IMR-90 (cell line): ENCODE measurements around the gene DPYD. TPM values are rescaled to one million over a fixed set of nuclear protein-coding genes. Genes with fewer than 3 reads are reported as not detected.

Source experiments
- ATAC-seq: fragments of 200-7000 bp; cut with Tn5 transposase; 2 replicates; pipeline ENCODE4 v1.9.1; 2020; ENCODE audit warnings: low read depth, mild to moderate bottlenecking, moderate library complexity
- BruUV-seq: library from RNA; stranded (reverse); fragments of 400-500 nt; replicated peaks from 2 replicates; lab custom pipeline; 2021; lab: Mats Ljungman, UMichigan
- CTCF ChIA-PET: fragments of 300-600 bp; formaldehyde crosslinking; extraction: SDS; loops from one replicate; lab custom pipeline; 2021; ENCODE audit warnings: antibody characterized with exemption; lab: Yijun Ruan, JAX
- POLR2A ChIA-PET: fragments of 300-600 bp; sonication (Branson Sonifier 250); formaldehyde crosslinking; loops from one replicate; lab custom pipeline; 2022; ENCODE audit warnings: antibody characterized with exemption; ENCODE audit not compliant: unreplicated experiment; lab: Charles Lee
- DNase-seq: peaks from one replicate; pipeline ENCODE4 v3.0.0; 2013
- H2AFZ ChIP-seq: replicated peaks from 2 replicates; pipeline ENCODE3; 2013; ENCODE audit warnings: low read length, mild to moderate bottlenecking; ENCODE audit not compliant: poor library complexity
- H2AK5ac ChIP-seq: 2 replicates; pipeline ENCODE4 v1.6.1; 2013; ENCODE audit warnings: low read depth, low read length, inconsistent platforms
- H2AK9ac ChIP-seq: replicated peaks from 2 replicates; pipeline ENCODE3; 2013; ENCODE audit warnings: mild to moderate bottlenecking, low read depth, low read length, moderate library complexity; ENCODE audit not compliant: poor library complexity
- H2BK120ac ChIP-seq: 2 replicates; pipeline ENCODE4 v1.6.1; 2013; ENCODE audit warnings: low read depth, low read length, inconsistent platforms
- H2BK15ac ChIP-seq: 3 replicates; pipeline ENCODE4 v1.6.1; 2013; ENCODE audit warnings: low read depth, low read length, inconsistent platforms
- H2BK20ac ChIP-seq: 2 replicates; pipeline ENCODE4 v1.6.1; 2013; ENCODE audit warnings: low read depth, mild to moderate bottlenecking, inconsistent platforms, low read length, moderate library complexity
- H2BK5ac ChIP-seq: 2 replicates; pipeline ENCODE4 v1.6.1; 2013; ENCODE audit warnings: mild to moderate bottlenecking, low read depth, low read length, inconsistent platforms; ENCODE audit not compliant: poor library complexity, severe bottlenecking
- H3K14ac ChIP-seq: replicated peaks from 2 replicates; pipeline ENCODE4 v1.6.1; 2013; ENCODE audit warnings: low read depth, low read length, inconsistent platforms
- H3K18ac ChIP-seq: 2 replicates; pipeline ENCODE4 v1.6.1; 2013; ENCODE audit warnings: low read depth, low read length, control low read depth
- H3K23ac ChIP-seq: 2 replicates; pipeline ENCODE4 v1.6.1; 2013; ENCODE audit warnings: low read depth, low read length, inconsistent platforms
- H3K27ac ChIP-seq: 2 replicates; pipeline ENCODE4 v1.5.1; 2013; ENCODE audit warnings: mild to moderate bottlenecking, control low read depth, low read length; ENCODE audit not compliant: insufficient read depth
- H3K27me3 ChIP-seq: 2 replicates; pipeline ENCODE4 v1.6.1; 2013; ENCODE audit warnings: low read length; ENCODE audit not compliant: control insufficient read depth, insufficient read depth
- H3K36me3 ChIP-seq: 2 replicates; pipeline ENCODE4 v1.6.1; 2013; ENCODE audit warnings: low read length, mixed read lengths; ENCODE audit not compliant: control insufficient read depth, insufficient read depth
- H3K4ac ChIP-seq: 2 replicates; pipeline ENCODE4 v1.6.1; 2013; ENCODE audit warnings: low read depth, low read length, inconsistent platforms
- H3K4me1 ChIP-seq: 2 replicates; pipeline ENCODE4 v1.6.1; 2013; ENCODE audit warnings: low read length, mixed read lengths; ENCODE audit not compliant: control insufficient read depth, insufficient read depth
- H3K4me2 ChIP-seq: 2 replicates; pipeline ENCODE4 v1.6.1; 2013; ENCODE audit warnings: low read depth, mild to moderate bottlenecking, control low read depth, low read length, moderate library complexity
- H3K4me3 ChIP-seq: 2 replicates; pipeline ENCODE4 v1.5.1; 2013; ENCODE audit warnings: low read depth, mild to moderate bottlenecking, control low read depth, low read length, moderate library complexity; ENCODE audit not compliant: insufficient read depth
- H3K56ac ChIP-seq: 2 replicates; pipeline ENCODE4 v1.6.1; 2013; ENCODE audit warnings: low read length, inconsistent platforms; ENCODE audit not compliant: insufficient read depth; ENCODE audit errors: extremely low read depth
- H3K79me1 ChIP-seq, 2 experiments: 2 replicates each; pipeline ENCODE4 v1.6.1; 2013; ENCODE audit warnings: low read length in 2 of 2, inconsistent platforms in 1 of 2, low read depth in 1 of 2
- H3K9ac ChIP-seq: 2 replicates; pipeline ENCODE4 v1.6.1; 2013; ENCODE audit warnings: low read depth, low read length, control low read depth
- H3K9me1 ChIP-seq: 2 replicates; pipeline ENCODE4 v1.6.1; 2013; ENCODE audit warnings: low read length, inconsistent platforms; ENCODE audit not compliant: insufficient read depth
- H3K9me3 ChIP-seq: 2 replicates; pipeline ENCODE4 v1.6.1; 2013; ENCODE audit warnings: low read length; ENCODE audit not compliant: control insufficient read depth, insufficient read depth
- H4K20me1 ChIP-seq: 2 replicates; pipeline ENCODE4 v1.6.1; 2013; ENCODE audit warnings: low read length, inconsistent platforms; ENCODE audit not compliant: insufficient read depth
- H4K5ac ChIP-seq: 2 replicates; pipeline ENCODE4 v1.6.1; 2013; ENCODE audit warnings: mild to moderate bottlenecking, low read depth, low read length, control low read depth
- H4K8ac ChIP-seq, 2 experiments: 2 replicates each; pipeline ENCODE4 v1.6.1; 2013; ENCODE audit warnings: low read depth in 2 of 2, low read length in 2 of 2, control low read depth in 1 of 2, inconsistent platforms in 1 of 2
- H4K91ac ChIP-seq: 2 replicates; pipeline ENCODE4 v1.6.1; 2013; ENCODE audit warnings: low read depth, low read length, inconsistent platforms; ENCODE audit not compliant: insufficient read depth
- NFE2L2 ChIP-seq: fragments of 150-350 bp; IDR thresholded peaks from 2 replicates; pipeline ENCODE4 v1.6.1; 2016; ENCODE audit warnings: low read depth, mild to moderate bottlenecking, low read length
- RCOR1 ChIP-seq: IDR thresholded peaks from 2 replicates; pipeline ENCODE4 v1.6.1; 2012; ENCODE audit warnings: mild to moderate bottlenecking, low read length, improper control_type of control experiment; ENCODE audit not compliant: insufficient replicate concordance
- SMC3 ChIP-seq: fragments of 150-350 bp; IDR thresholded peaks from 2 replicates; pipeline ENCODE4 v1.6.1; 2016; ENCODE audit warnings: low read depth, mild to moderate bottlenecking, antibody characterized with exemption, low read length, moderate library complexity
- WGBS, 2 experiments: methylation state at CpG; one replicate each; pipeline versions ENCODE4 v1.1.5 to v1.1.7; 2013; ENCODE audit warnings: missing lambda C conversion rate in 2 of 2; ENCODE audit not compliant: insufficient read length in 1 of 2; ENCODE audit errors: extremely low coverage in 2 of 2; 5-methylcytosine and 5-hydroxymethylcytosine counted together
- dilution Hi-C: fragments of 300-500 bp; cut with HindIII; formaldehyde crosslinking; loops from one replicate; pipeline ENCODE4 v1.14.3; 2018; ENCODE audit warnings: low sequenced_read_pairs; ENCODE audit not compliant: unreplicated experiment
- in situ Hi-C: fragments of 300-500 bp; cut with MboI; formaldehyde crosslinking; loops from 3 replicates; pipeline ENCODE4 v1.14.3; 2019; ENCODE audit warnings: low sequenced_read_pairs, inconsistent platforms, mixed read lengths
- intact Hi-C: fragments of 100-400 bp; cut with micrococcal nuclease; formaldehyde crosslinking; loops from 2 replicates; pipeline ENCODE4 v1.10.0; 2022
- polyA plus RNA-seq, 3 experiments: library from polyadenylated mRNA; depleted of rRNA; stranded (reverse); fragments of >200 nt; gene quantifications; 2 replicates each; pipeline ENCODE4 v1.2.3, GENCODE V29; 2012; ENCODE audit warnings: low replicate concordance in 1 of 3
- total RNA-seq: library from RNA; depleted of rRNA; stranded (reverse); fragments of >200 nt; gene quantifications from 2 replicates; pipeline ENCODE4 v1.2.3, GENCODE V29; 2012
- TF ChIP-seq, protein P1 (sequence below): fragments of 150-350 bp; IDR thresholded peaks from 2 replicates; pipeline ENCODE4 v1.6.1; 2016; ENCODE audit warnings: low read depth, mild to moderate bottlenecking, low read length, moderate library complexity, borderline replicate concordance

DPYD gene
- total and polyA plus RNA-seq, 2 of the 4 experiments (the other 2 are of a cell fraction), result 9.3 to 47.3 TPM

DNA sequence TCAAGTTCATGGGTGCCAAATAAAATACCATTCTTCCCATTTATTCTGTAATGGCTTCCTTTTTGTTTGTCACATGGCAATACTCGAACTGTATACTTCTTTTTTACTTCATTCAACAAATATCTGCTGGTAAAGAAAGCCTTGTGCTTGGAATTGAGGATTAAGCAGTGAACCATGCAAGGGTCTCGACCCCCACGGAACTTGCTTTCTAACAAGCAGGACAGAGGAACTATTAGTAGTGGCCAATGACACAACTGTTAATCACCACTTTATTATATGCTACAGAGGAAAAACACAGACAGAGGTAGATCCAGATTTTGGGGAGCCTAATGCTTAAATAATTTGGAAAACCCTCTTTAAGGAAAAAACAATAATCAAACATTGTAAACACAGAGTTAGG lies 542.2 kb downstream of the DPYD start:
- TF ChIP-seq, protein P1, sequence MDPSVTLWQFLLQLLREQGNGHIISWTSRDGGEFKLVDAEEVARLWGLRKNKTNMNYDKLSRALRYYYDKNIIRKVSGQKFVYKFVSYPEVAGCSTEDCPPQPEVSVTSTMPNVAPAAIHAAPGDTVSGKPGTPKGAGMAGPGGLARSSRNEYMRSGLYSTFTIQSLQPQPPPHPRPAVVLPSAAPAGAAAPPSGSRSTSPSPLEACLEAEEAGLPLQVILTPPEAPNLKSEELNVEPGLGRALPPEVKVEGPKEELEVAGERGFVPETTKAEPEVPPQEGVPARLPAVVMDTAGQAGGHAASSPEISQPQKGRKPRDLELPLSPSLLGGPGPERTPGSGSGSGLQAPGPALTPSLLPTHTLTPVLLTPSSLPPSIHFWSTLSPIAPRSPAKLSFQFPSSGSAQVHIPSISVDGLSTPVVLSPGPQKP, result no peak
- TF ChIP-seq NFE2L2 (no peak), SMC3 (no peak), RCOR1 (no peak)

More for the DNA sequence above, 542.2 kb downstream of the DPYD start:
- Histone ChIP-seq H3K27me3 (no peaks in the 10 kb centered on the region), H3K9ac (no peak overlapping the region), H3K4me1 (peaks cover 11% of the 10 kb centered on the region), H4K20me1 (no peaks in the 10 kb centered on the region), H2BK20ac (no peak overlapping the region), H2BK5ac (no peak overlapping the region), H3K14ac (no peak overlapping the region), H2BK120ac (no peak overlapping the region), H2AK5ac (no peak overlapping the region), H2AFZ (no peak overlapping the region), H4K91ac (no peak overlapping the region), H3K27ac (no peak overlapping the region), H3K36me3 (no peaks in the 10 kb centered on the region), H4K8ac (no peak overlapping the region), H3K9me3 (no peaks in the 10 kb centered on the region), H3K56ac (no peak overlapping the region), H3K4me3 (no peak overlapping the region), H3K18ac (no peak overlapping the region), H3K79me1 (0 out of 4 replicates have a peak, but pooled peaks cover 0 to 2% of the 10 kb centered on the region in 2 experiments), H3K4me2 (no peak overlapping the region), H3K9me1 (peaks cover 9% of the 10 kb centered on the region), H2AK9ac (no peak overlapping the region), H4K5ac (no peak overlapping the region), H2BK15ac (no peak overlapping the region; the same call in 2 of the 3 replicates), H3K23ac (no peak overlapping the region), H3K4ac (no peak overlapping the region)
- ATAC-seq (peak; percentile 29; the same call in 1 of the 2 replicates), DNase-seq (peak; percentile 59)
- ChIA-PET CTCF (no interaction called here), POLR2A (no interaction called here)
- WGBS, 2 experiments, result no CpG with 5 or more reads among the region's 3 CpGs
- BruUV-seq, result no TSS peak
- dilution Hi-C loops (no loop called here), in situ Hi-C loops (no loop called here), intact Hi-C loops (no loop called here)
